IPS DF 19.7 (cell line): ENCODE results near the gene SSTR3.

Experiments used
- DNase-seq: peaks from one replicate; pipeline ENCODE4 v3.0.0-alpha.2; 2013; ENCODE audit warnings: low read depth, low spot score

SSTR3 gene

DNA sequence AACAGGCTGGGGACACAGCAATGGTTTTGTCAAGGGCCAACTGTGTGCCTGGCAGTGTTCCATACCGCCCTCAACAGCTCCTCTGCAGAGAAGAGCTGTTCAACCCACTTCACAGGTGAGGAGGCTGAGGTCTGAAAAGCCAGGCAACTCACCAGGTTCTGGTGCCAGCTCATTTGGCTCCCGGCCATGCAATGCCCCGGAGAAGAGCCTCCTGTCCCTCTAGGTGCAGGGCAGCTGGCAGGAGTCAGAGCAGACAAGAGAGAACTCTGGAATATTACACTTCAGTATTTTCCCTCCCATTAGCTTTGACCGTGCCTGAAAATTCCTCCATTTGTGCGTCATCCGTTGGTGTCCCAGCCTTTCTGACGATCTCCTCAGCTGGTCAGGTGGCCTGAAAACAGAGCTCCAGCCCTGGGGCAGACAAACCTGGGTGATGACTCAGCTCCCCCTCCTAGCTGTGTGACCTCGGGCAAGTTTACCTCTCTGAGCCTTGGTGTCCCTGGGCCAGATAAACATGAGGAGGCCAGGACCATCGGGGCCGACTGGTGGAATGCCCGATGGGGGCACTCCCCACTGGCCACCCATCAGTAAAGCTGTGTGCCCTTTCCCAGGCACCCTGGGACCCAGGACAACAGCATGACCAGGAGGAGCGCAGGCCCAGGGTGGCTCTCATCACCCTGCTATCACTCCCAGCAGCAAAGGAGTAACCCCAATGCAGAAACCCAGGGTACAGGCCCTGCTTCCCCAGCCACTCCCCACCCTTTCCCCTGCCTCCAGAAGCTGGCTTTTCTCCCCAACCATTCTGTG is 14.6 kb downstream of the SSTR3 start:
- DNase-seq: no peak

- no peak for DNase-seq
Measured at GRCh38 chr22:37196539-37197450, 15.5 kb downstream of the SSTR3 start.

DNA sequence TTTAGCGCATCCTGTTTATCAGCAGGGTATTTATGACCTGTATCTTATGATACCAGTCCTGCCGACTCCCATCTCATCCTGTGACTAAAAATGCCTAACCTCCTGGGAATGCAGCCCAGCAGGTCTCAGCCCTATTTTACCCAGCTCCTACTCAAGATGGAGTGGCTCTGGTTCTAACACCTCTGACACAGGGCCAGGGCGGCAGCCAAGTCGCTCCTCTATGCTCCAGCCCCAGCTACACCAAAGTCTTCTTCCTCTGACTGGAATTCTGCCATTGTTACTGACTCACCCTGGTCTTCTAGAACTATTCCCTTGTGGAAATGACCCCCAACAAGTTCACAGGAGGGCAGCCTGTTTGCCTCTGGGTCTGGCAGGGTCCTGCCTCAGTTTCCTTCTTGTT is 16.4 kb downstream of the SSTR3 start:
- no peak for DNase-seq

- DNase-seq: no peak
Measured at GRCh38 chr22:37194750-37195149, 17.5 kb downstream of the SSTR3 start.

DNA sequence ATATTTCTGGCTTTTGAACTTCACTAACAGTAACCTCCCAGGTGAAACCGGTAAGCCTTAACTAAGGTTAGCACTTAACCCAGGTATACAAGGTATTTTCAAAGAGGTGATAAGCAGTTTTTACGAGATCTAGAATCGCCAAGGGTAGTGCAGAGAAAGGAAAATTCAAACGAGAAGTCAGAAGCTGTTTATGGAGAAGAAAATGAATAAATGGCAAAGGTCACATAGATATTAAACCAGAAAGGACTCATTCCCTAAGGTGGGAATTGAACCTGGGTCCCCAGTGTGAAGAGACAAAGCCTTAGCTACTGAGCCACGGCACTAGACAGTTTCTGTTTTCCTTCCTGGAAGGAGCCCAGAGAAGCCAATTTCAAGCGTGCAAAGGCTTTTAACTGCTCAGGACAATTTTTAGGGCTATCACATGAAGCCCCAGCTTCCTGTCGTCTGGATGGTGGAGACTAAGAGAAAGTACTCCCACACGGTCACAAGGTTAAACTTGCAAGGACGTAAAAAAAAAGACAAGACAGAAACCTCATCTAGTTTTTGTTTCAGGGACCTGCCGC is 18.6 kb downstream of the SSTR3 start:
- DNase-seq: no peak

GRCh38 chr22:37192741-37193140 is 19.5 kb downstream of the SSTR3 start:
- DNase-seq: no peak

DNA sequence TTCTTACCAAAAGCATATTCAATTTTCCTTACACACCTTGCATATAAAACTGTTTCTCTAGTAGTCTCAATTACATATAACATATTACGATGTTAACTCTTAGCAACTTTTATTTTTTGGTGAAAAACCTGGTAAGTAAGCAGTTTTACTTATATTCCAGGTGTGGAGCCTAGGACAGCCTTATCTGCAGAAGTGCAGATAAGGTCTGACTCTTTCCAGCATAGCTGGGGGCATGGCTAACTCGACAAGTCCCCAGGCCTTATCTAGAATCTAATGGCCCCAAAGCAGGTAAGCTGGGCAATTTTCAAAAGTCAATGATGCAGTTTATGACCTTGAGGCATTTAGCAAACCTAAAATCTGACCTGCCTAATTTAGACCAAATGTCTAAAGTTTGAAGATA is 20.1 kb downstream of the SSTR3 start:
- DNase-seq: no peak

- DNase-seq: no peak
Measured at GRCh38 chr22:37190262-37190780, 22.0 kb downstream of the SSTR3 start.

DNA sequence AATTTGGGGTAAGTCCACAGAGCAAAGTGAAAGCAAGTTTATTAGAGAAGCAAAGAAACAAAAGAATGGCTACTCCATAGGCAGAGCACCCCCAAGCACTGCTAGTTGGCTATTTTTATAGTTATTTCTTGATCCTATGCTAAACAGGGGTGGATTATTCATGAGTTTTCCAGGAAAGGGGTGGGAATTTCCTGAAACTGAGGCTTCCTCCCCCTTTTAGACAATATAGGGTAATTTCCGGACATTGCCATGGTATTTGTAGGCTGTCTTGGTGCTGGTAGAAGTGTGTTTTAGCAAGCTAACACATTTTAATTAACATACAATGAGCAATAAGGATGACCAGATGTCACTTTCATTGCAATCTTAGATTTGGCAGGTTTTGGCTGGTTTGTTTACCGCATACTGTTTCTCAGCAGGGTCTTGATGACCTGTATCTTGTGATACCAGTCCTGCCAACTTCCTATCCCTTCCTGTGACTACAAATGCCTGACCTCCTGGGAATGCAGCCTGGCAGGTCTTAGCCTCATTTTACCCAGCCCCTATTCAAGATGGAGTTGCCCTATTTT is 23.3 kb downstream of the SSTR3 start:
- no peak for DNase-seq

GRCh38 chr22:37187891-37188761 is 24.2 kb downstream of the SSTR3 start, which contains the start of gene C1QTNF6:
C1QTNF6 (minus strand) TSS chr22:37188247; CDS start chr22:37188213, 34 bp downstream.
- peak; percentile 82 for DNase-seq

DNA sequence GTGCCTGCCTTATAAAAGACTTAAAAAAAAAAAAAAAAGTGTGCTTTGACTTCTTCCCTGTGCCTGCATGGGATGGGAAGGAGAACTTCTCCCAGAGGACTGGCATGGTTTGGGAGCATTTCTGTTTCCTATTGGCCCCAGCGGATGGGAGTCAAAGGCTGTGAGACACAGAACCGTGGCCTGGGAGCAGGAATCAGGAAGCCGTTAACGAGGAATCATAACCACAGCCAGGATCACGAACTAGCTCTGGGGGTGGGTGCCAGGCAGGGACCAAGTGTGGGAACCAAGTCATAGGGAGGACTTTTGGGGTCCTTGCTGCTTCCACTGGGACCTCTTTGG is 24.8 kb downstream of the SSTR3 start:
- no peak for DNase-seq

DNA sequence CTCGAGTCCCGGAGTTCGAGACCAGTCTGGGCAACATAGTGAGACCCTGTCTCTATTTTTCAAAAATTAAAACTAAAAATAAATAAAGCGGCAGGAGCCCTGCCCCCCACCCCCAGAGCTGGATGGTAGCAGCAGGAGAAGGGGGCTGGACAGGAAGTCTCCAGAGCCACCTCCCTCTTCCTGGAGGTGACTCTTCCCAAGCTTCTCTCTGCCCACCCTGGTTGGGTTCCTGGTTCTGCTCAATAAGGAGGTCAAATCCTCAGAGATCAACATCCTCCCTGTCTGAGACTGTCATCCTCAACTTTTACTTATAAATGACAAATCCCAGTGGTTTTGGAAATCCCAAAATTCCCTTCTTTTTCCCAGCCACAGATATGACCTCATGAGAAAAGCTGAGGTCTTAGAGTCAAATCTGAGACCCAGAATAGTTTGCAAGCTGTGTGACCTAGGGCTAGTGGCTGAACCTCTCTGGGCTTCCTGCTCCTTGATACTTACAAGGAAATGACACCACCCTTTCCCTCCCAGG is 25.2 kb downstream of the SSTR3 start:
- no peak for DNase-seq

DNA sequence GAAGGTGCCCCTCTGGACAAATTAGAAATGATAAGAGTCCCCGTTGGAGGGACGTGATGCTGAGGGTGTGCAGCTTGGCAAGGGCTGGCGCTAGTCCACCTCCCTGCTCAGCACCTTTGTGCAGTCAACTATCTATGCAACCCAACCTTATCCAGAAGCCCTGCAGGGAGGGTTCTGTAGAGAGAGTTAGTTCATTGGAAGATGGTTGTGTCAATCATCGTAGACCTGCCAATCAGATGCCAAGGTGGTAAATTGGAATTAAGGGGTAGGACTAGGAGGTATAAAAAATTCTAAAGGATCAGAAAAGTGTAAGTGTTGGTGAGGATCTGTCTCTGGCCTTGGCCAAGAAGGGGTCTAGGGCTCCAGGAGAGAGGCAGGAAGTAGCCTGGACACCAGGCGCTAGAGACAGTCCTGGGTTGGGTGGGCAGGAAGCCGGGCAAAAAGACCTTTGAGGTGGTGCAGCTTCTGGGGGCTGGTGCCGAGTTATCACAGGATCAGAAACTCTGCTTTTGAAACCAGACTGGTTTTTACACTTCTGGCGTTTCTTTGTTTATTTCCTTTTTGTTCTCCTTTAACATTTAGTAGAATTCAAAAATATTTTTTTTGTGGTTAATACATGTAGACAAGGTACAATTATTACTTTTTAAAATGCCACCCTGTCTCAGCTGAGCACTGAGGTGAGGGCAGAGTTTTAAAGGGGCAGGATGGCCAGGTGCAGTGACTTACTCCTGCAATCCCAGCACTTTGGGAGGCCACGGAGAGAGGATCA is 25.9 kb downstream of the SSTR3 start:
- peak; percentile 85 for DNase-seq

DNA sequence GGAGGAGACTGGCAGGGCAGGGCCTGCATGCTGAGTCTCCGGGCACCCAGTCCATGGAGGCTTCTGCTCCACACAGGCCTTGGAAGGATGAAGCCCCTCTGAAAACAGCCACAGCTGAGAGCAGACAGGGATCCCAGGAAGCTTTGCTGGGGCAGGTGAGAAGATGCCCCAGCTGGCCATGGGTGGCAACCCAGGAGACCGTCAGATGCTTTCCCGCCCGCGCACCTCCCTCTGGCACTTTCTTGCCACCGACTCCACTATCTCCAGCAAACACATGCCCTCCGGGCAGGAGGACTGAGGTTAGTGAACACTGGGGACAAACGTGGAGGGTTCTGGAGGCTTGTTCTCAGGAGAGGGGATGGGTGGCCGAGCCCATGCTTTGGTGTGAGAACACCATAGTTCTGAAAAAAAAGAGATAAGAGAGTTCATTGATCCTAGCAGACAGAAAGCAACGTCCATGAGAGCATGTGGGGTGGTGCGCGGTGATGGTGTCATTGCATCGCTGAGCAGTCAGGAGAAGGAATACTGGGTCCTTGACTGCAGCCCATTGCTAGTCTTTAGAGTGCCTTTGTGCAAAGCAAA is 26.5 kb downstream of the SSTR3 start:
- DNase-seq: no peak

DNA sequence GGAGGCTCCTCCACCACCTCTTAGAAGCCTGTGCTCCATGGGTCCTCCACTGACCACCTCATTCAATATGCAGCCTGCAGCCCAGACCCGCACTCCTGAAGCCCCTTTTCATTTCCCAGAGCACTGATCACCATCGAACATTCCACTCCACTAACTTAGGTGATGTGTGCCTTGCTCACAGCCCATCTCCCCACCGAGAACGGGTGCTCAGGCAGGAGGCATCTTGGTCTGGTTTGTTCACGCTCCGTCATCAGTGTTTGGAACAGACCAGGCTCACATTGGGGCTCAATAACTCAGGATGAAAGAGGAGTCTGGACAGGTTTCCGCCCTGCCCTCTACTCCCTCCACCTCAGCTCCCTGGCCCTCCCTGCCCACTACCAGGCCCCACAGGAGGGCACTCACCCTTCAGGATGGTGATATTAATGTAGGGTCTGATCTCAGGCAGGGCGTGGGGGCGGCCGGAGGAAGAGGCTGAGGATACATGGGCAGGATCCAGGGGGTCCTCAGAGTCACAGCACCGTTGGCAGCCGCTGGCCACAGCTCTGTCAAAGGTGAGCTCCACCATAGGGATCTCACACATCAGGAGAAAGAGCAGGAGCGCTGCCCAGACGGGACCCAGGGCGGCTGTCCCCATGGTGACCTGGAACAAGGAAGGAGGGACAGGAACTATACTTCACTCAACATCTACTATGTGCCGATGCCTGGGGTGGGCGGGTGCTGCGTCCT is 27.3 kb downstream of the SSTR3 start:
- DNase-seq: no peak

DNA sequence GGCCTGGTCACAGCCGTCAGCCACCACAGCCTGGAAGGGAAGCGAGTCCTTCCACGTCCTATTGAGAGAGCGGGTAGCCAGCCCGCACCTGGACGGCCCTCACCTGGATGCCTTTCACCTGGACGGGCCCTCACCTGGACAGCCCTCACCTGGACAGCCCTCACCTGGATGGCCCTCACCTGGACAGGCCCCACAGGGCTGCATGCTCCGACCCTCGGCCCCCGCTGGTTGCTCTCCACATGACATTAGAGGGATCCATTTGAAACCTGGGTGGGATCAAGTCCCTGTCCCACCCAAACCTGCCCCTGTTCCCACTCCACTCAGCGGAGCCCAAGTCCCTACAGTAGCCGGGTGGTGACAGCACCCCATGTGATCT is 27.9 kb downstream of the SSTR3 start:
- no peak for DNase-seq

GRCh38 chr22:37183432-37184379 is 28.6 kb downstream of the SSTR3 start:
- DNase-seq: no peak

GRCh38 chr22:37182949-37183245 is 29.4 kb downstream of the SSTR3 start:
- DNase-seq: no peak
